HepG2 (cell line): Measurements from ENCODE around the gene NPBWR2. TPM values are rescaled to one million over a fixed set of nuclear protein-coding genes. Genes with fewer than 3 reads are reported as not detected.

Experiments used
- ARNTL ChIP-seq: sonication (generic); formaldehyde crosslinking; IDR thresholded peaks from 2 replicates; pipeline ENCODE4 v1.4.0; 2020; ENCODE audit warnings: mild to moderate bottlenecking, missing genetic modification reagents
- ATF6 ChIP-seq: sonication (generic); formaldehyde crosslinking; conservative IDR thresholded peaks from 2 replicates; pipeline ENCODE4 v1.4.0; 2020; ENCODE audit warnings: missing genetic modification reagents
- CCAR2 ChIP-seq: fragments of 200-400 bp; formaldehyde crosslinking; optimal IDR thresholded peaks from 2 replicates; pipeline ENCODE3; 2018; ENCODE audit warnings: low read depth, mild to moderate bottlenecking, low read length, moderate library complexity
- CEBPB ChIP-seq: IDR thresholded peaks from 2 replicates; pipeline ENCODE4 v1.6.1; 2011; ENCODE audit warnings: low read depth, low read length, improper control_type of control experiment, borderline replicate concordance
- FOXC1 ChIP-seq: sonication (generic); formaldehyde crosslinking; IDR thresholded peaks from 2 replicates; pipeline ENCODE4 v1.8.0; 2022; ENCODE audit warnings: mild to moderate bottlenecking, missing genetic modification reagents, borderline replicate concordance
- KAT7 ChIP-seq: IDR thresholded peaks from 2 replicates; pipeline ENCODE4 v1.6.1; 2018; ENCODE audit warnings: borderline replicate concordance, missing compliant biosample characterization
- KLF9 ChIP-seq: IDR thresholded peaks from 2 replicates; pipeline ENCODE4 v1.6.1; 2016; ENCODE audit warnings: low read depth
- NFIB ChIP-seq: sonication (generic); formaldehyde crosslinking; IDR thresholded peaks from 2 replicates; pipeline ENCODE4 v1.9.0; 2021; ENCODE audit warnings: missing genetic modification reagents, mild to moderate bottlenecking, borderline replicate concordance
- SNRNP70 ChIP-seq: fragments of 200-400 bp; formaldehyde crosslinking; IDR thresholded peaks from 2 replicates; pipeline ENCODE4 v1.6.1; 2017; ENCODE audit warnings: mild to moderate bottlenecking, low read depth, low read length, moderate library complexity
- THAP8 ChIP-seq: sonication (generic); formaldehyde crosslinking; IDR thresholded peaks from 2 replicates; pipeline ENCODE4 v1.5.1; 2020; ENCODE audit warnings: missing genetic modification reagents, mild to moderate bottlenecking, borderline replicate concordance
- TRIM24 ChIP-seq: sonication (generic); formaldehyde crosslinking; IDR thresholded peaks from 2 replicates; pipeline ENCODE4 v1.8.0; 2022; ENCODE audit warnings: mild to moderate bottlenecking, missing genetic modification reagents
- ZBTB39 ChIP-seq: sonication (generic); formaldehyde crosslinking; IDR thresholded peaks from 2 replicates; pipeline ENCODE4 v1.5.0; 2020; ENCODE audit warnings: missing genetic modification reagents
- ZBTB8A ChIP-seq: sonication (generic); formaldehyde crosslinking; IDR thresholded peaks from 2 replicates; pipeline ENCODE4 v1.4.0; 2020; ENCODE audit warnings: mild to moderate bottlenecking, low read depth, missing genetic modification reagents, borderline replicate concordance
- ZFAT ChIP-seq: sonication (generic); formaldehyde crosslinking; conservative IDR thresholded peaks from 2 replicates; pipeline ENCODE4 v1.8.1; 2023; ENCODE audit warnings: missing genetic modification reagents, inconsistent platforms
- ZNF292 ChIP-seq: sonication (generic); formaldehyde crosslinking; IDR thresholded peaks from 2 replicates; pipeline ENCODE4 v1.8.1; 2022; ENCODE audit warnings: mild to moderate bottlenecking, low read depth, missing genetic modification reagents, borderline replicate concordance
- ZNF432 ChIP-seq: sonication (generic); formaldehyde crosslinking; IDR thresholded peaks from 2 replicates; pipeline ENCODE4 v1.5.0; 2020; ENCODE audit warnings: missing genetic modification reagents, mild to moderate bottlenecking, borderline replicate concordance
- ZNF646 ChIP-seq: sonication (generic); formaldehyde crosslinking; IDR thresholded peaks from 2 replicates; pipeline ENCODE4 v1.9.0; 2021; ENCODE audit warnings: mild to moderate bottlenecking, missing genetic modification reagents
- ZNF7 ChIP-seq: IDR thresholded peaks from 2 replicates; pipeline ENCODE4 v1.6.1; 2016; ENCODE audit warnings: missing biosample characterization, missing genetic modification reagents
- ZNF777 ChIP-seq: sonication (generic); formaldehyde crosslinking; IDR thresholded peaks from 2 replicates; pipeline ENCODE4 v1.4.0; 2020; ENCODE audit warnings: missing genetic modification reagents
- ZSCAN21 ChIP-seq: sonication (generic); formaldehyde crosslinking; IDR thresholded peaks from 2 replicates; pipeline ENCODE4 v1.8.0; 2022; ENCODE audit warnings: mild to moderate bottlenecking, missing genetic modification reagents, moderate library complexity, borderline replicate concordance
- polyA plus RNA-seq, 8 experiments: library from polyadenylated mRNA; depleted of rRNA in 3 of 8; stranded (reverse) in 7 of 8; unstranded in 1 of 8; fragments of >200 nt; fragmentation: Illumina TruSeq in 4 of 8; extraction: Trizol in 4 of 8; gene quantifications; 2 replicates each; pipeline versions ENCODE4 v1.2.1 to v1.2.3, GENCODE V29; 2011 to 2016; ENCODE audit warnings: low read depth in 4 of 8, missing spikeins in 1 of 8, mixed read lengths in 1 of 8; ENCODE audit not compliant: insufficient read depth in 1 of 8
- total RNA-seq, 5 experiments: library from RNA; depleted of rRNA; stranded (reverse); fragments of >200 nt; fragmentation: Illumina TruSeq; extraction: Trizol; gene quantifications; 2 replicates each; pipeline ENCODE4 v1.2.3, GENCODE V29; 2016; ENCODE audit warnings: low read depth in 1 of 5

Gene NPBWR2
- total and polyA plus RNA-seq, 2 of the 13 experiments (the other 11 are each of a cell fraction or from before 2014, with no cell fraction given) = not detected

GRCh38 chr20:64056639-64056888 is 50.8 kb downstream of the NPBWR2 start (continued):
- TF ChIP-seq ZNF646 (CRISPR knock-in tag) (no peak), THAP8 (CRISPR knock-in tag) (no peak), FOXC1 (CRISPR knock-in tag) (no peak; the same call in 1 of the 2 replicates), ARNTL (CRISPR knock-in tag) (0 out of 2 replicates have a peak, but pooled peaks have one; percentile 59), NFIB (no peak), ZFAT (no peak), ZBTB8A (no peak), CCAR2 (no peak), ATF6 (no peak; the same call in 1 of the 2 replicates), ZBTB39 (CRISPR knock-in tag) (no peak), KLF9 (CRISPR knock-in tag) (no peak), ZNF777 (CRISPR knock-in tag) (no peak), ZSCAN21 (CRISPR knock-in tag) (no peak; the same call in 1 of the 2 replicates), ZNF7 (CRISPR knock-in tag) (no peak), SNRNP70 (no peak), TRIM24 (CRISPR knock-in tag) (no peak), ZNF292 (CRISPR knock-in tag) (no peak), KAT7 (CRISPR knock-in tag) (no peak; the same call in 1 of the 2 replicates), CEBPB (no peak), ZNF432 (CRISPR knock-in tag) (no peak)
